HepG2 (cell line): ENCODE results near the gene CNDP1. TPM values are rescaled to one million over a fixed set of nuclear protein-coding genes. Genes with fewer than 3 reads are reported as not detected.

ENCODE experiments used
- ATM ChIP-seq: fragments of 450-650 bp; IDR thresholded peaks from 2 replicates; pipeline ENCODE4 v1.7.1; 2017; ENCODE audit warnings: mild to moderate bottlenecking, borderline replicate concordance
- HOXA5 ChIP-seq: sonication (generic); formaldehyde crosslinking; IDR thresholded peaks from 2 replicates; pipeline ENCODE4 v1.4.0; 2020; ENCODE audit warnings: missing genetic modification reagents
- KDM5B ChIP-seq: sonication (generic); formaldehyde crosslinking; IDR thresholded peaks from 2 replicates; pipeline ENCODE4 v1.4.0; 2020; ENCODE audit warnings: missing genetic modification reagents, mild to moderate bottlenecking, borderline replicate concordance
- KLF13 ChIP-seq: sonication (generic); formaldehyde crosslinking; IDR thresholded peaks from 2 replicates; pipeline ENCODE4 v1.4.0; 2020; ENCODE audit warnings: mild to moderate bottlenecking, missing genetic modification reagents
- KMT2B ChIP-seq: IDR thresholded peaks from 2 replicates; pipeline ENCODE4 v1.6.1; 2016; ENCODE audit warnings: missing genetic modification reagents, missing compliant biosample characterization
- MAF1 ChIP-seq: sonication (generic); formaldehyde crosslinking; IDR thresholded peaks from 2 replicates; pipeline ENCODE4 v1.5.0; 2020; ENCODE audit warnings: missing genetic modification reagents, borderline replicate concordance
- PAWR ChIP-seq: sonication (generic); formaldehyde crosslinking; IDR thresholded peaks from 2 replicates; pipeline ENCODE4 v1.4.0; 2020; ENCODE audit warnings: missing genetic modification reagents, mild to moderate bottlenecking, borderline replicate concordance
- RARA ChIP-seq: IDR thresholded peaks from 2 replicates; pipeline ENCODE4 v1.6.1; 2016; ENCODE audit warnings: missing genetic modification reagents, missing compliant biosample characterization
- STAG1 ChIP-seq: sonication (generic); formaldehyde crosslinking; IDR thresholded peaks from 2 replicates; pipeline ENCODE4 v1.4.0; 2020; ENCODE audit warnings: missing genetic modification reagents
- ZNF546 ChIP-seq: sonication (generic); formaldehyde crosslinking; conservative IDR thresholded peaks from 2 replicates; pipeline ENCODE4 v1.8.1; 2023; ENCODE audit warnings: mild to moderate bottlenecking, missing genetic modification reagents
- ZNF747 ChIP-seq: sonication (generic); formaldehyde crosslinking; IDR thresholded peaks from 2 replicates; pipeline ENCODE4 v1.8.1; 2023; ENCODE audit warnings: missing genetic modification reagents, mild to moderate bottlenecking, borderline replicate concordance
- polyA plus RNA-seq, 8 experiments: library from polyadenylated mRNA; depleted of rRNA in 3 of 8; stranded (reverse) in 7 of 8; unstranded in 1 of 8; fragments of >200 nt; fragmentation: Illumina TruSeq in 4 of 8; extraction: Trizol in 4 of 8; gene quantifications; 2 replicates each; pipeline versions ENCODE4 v1.2.1 to v1.2.3, GENCODE V29; 2011 to 2016; ENCODE audit warnings: low read depth in 4 of 8, missing spikeins in 1 of 8, mixed read lengths in 1 of 8; ENCODE audit not compliant: insufficient read depth in 1 of 8
- total RNA-seq, 5 experiments: library from RNA; depleted of rRNA; stranded (reverse); fragments of >200 nt; fragmentation: Illumina TruSeq; extraction: Trizol; gene quantifications; 2 replicates each; pipeline ENCODE4 v1.2.3, GENCODE V29; 2016; ENCODE audit warnings: low read depth in 1 of 5
- TF ChIP-seq, protein P1 (sequence below): sonication (generic); formaldehyde crosslinking; IDR thresholded peaks from 2 replicates; pipeline ENCODE4 v1.8.1; 2022; ENCODE audit warnings: mild to moderate bottlenecking, missing genetic modification reagents
- TF ChIP-seq, protein P2 (sequence below): sonication (generic); formaldehyde crosslinking; conservative IDR thresholded peaks from 2 replicates; pipeline ENCODE4 v1.8.0; 2022; ENCODE audit warnings: missing genetic modification reagents
- TF ChIP-seq, protein P3 (sequence below): sonication (generic); formaldehyde crosslinking; IDR thresholded peaks from 2 replicates; pipeline ENCODE4 v1.9.0; 2021; ENCODE audit warnings: mild to moderate bottlenecking, missing genetic modification reagents
- TF ChIP-seq, protein P4 (sequence below): sonication (generic); formaldehyde crosslinking; IDR thresholded peaks from 2 replicates; pipeline ENCODE4 v1.5.0; 2020; ENCODE audit warnings: missing genetic modification reagents
- TF ChIP-seq, protein P5 (sequence below): sonication (generic); formaldehyde crosslinking; IDR thresholded peaks from 2 replicates; pipeline ENCODE4 v1.8.0; 2023; ENCODE audit warnings: mild to moderate bottlenecking, missing genetic modification reagents

Gene CNDP1
- total and polyA plus RNA-seq, 2 of the 13 experiments (the other 11 are each of a cell fraction or from before 2014, with no cell fraction given): 0.01 TPM; not detected in 1

DNA sequence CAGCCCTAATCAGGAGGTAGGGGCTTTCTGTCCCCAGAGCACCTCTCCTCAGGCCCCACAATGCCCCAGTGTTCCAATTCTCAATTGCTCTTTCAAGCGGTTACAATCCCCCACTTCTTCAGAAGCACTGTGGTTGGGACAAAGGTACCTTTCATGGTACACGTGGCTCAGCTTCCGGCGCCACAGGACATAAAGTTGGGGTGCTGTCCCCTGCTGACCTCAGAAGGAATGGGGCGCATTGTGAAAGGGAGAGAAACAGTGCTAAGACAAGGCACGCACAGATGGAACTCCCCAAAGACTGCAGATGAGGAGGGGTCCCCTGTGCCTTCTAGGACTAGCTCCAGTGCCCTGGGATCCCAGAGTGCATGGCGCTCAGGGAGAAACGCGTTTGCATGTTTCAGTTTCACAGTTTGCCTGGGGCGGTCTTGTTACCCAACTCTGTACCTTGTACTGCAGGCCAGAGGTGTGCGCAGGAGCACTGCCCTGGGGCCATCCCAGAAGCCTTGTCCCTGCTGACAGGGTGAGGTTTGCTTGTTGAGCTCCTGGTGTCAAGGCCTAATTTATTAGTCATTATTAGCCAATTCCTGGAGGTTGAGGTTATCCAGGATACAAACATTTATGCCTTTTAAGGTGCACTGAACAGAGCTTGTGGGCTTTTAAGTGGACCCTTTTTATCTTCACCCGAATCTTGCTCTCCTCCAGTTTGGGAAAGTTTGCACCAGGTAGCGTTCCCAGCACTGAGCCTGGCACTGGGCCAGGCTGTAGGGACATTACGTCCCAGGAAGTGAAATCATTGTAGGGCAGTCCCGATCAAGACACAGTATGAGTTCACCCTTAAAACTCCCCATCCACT is 7.6 kb downstream of the CNDP1 start (continued):
- TF ChIP-seq HOXA5 (peak; percentile 60; the same call in 1 of the 2 replicates), ZNF747 (CRISPR knock-in tag) (peak; percentile 87), KLF13 (CRISPR knock-in tag) (no peak), KDM5B (CRISPR knock-in tag) (peak; percentile 48; the same call in 1 of the 2 replicates), ZNF546 (no peak), RARA (CRISPR knock-in tag) (peak; percentile 90), KMT2B (0 out of 2 replicates have a peak, but pooled peaks have one; percentile 21), ATM (no peak), MAF1 (CRISPR knock-in tag) (no peak), PAWR (CRISPR knock-in tag) (no peak), STAG1 (0 out of 2 replicates have a peak, but pooled peaks have one; percentile 4)
- TF ChIP-seq, protein P1, sequence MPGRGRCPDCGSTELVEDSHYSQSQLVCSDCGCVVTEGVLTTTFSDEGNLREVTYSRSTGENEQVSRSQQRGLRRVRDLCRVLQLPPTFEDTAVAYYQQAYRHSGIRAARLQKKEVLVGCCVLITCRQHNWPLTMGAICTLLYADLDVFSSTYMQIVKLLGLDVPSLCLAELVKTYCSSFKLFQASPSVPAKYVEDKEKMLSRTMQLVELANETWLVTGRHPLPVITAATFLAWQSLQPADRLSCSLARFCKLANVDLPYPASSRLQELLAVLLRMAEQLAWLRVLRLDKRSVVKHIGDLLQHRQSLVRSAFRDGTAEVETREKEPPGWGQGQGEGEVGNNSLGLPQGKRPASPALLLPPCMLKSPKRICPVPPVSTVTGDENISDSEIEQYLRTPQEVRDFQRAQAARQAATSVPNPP (CRISPR knock-in tag): no peak
- TF ChIP-seq, protein P2, sequence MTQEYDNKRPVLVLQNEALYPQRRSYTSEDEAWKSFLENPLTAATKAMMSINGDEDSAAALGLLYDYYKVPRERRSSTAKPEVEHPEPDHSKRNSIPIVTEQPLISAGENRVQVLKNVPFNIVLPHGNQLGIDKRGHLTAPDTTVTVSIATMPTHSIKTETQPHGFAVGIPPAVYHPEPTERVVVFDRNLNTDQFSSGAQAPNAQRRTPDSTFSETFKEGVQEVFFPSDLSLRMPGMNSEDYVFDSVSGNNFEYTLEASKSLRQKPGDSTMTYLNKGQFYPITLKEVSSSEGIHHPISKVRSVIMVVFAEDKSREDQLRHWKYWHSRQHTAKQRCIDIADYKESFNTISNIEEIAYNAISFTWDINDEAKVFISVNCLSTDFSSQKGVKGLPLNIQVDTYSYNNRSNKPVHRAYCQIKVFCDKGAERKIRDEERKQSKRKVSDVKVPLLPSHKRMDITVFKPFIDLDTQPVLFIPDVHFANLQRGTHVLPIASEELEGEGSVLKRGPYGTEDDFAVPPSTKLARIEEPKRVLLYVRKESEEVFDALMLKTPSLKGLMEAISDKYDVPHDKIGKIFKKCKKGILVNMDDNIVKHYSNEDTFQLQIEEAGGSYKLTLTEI (CRISPR knock-in tag): no peak
- TF ChIP-seq, protein P3, sequence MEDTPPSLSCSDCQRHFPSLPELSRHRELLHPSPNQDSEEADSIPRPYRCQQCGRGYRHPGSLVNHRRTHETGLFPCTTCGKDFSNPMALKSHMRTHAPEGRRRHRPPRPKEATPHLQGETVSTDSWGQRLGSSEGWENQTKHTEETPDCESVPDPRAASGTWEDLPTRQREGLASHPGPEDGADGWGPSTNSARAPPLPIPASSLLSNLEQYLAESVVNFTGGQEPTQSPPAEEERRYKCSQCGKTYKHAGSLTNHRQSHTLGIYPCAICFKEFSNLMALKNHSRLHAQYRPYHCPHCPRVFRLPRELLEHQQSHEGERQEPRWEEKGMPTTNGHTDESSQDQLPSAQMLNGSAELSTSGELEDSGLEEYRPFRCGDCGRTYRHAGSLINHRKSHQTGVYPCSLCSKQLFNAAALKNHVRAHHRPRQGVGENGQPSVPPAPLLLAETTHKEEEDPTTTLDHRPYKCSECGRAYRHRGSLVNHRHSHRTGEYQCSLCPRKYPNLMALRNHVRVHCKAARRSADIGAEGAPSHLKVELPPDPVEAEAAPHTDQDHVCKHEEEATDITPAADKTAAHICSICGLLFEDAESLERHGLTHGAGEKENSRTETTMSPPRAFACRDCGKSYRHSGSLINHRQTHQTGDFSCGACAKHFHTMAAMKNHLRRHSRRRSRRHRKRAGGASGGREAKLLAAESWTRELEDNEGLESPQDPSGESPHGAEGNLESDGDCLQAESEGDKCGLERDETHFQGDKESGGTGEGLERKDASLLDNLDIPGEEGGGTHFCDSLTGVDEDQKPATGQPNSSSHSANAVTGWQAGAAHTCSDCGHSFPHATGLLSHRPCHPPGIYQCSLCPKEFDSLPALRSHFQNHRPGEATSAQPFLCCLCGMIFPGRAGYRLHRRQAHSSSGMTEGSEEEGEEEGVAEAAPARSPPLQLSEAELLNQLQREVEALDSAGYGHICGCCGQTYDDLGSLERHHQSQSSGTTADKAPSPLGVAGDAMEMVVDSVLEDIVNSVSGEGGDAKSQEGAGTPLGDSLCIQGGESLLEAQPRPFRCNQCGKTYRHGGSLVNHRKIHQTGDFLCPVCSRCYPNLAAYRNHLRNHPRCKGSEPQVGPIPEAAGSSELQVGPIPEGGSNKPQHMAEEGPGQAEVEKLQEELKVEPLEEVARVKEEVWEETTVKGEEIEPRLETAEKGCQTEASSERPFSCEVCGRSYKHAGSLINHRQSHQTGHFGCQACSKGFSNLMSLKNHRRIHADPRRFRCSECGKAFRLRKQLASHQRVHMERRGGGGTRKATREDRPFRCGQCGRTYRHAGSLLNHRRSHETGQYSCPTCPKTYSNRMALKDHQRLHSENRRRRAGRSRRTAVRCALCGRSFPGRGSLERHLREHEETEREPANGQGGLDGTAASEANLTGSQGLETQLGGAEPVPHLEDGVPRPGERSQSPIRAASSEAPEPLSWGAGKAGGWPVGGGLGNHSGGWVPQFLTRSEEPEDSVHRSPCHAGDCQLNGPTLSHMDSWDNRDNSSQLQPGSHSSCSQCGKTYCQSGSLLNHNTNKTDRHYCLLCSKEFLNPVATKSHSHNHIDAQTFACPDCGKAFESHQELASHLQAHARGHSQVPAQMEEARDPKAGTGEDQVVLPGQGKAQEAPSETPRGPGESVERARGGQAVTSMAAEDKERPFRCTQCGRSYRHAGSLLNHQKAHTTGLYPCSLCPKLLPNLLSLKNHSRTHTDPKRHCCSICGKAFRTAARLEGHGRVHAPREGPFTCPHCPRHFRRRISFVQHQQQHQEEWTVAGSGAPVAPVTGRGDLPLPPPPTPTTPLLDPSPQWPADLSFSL: no peak
- TF ChIP-seq, protein P4, sequence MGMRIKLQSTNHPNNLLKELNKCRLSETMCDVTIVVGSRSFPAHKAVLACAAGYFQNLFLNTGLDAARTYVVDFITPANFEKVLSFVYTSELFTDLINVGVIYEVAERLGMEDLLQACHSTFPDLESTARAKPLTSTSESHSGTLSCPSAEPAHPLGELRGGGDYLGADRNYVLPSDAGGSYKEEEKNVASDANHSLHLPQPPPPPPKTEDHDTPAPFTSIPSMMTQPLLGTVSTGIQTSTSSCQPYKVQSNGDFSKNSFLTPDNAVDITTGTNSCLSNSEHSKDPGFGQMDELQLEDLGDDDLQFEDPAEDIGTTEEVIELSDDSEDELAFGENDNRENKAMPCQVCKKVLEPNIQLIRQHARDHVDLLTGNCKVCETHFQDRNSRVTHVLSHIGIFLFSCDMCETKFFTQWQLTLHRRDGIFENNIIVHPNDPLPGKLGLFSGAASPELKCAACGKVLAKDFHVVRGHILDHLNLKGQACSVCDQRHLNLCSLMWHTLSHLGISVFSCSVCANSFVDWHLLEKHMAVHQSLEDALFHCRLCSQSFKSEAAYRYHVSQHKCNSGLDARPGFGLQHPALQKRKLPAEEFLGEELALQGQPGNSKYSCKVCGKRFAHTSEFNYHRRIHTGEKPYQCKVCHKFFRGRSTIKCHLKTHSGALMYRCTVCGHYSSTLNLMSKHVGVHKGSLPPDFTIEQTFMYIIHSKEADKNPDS: no peak
- TF ChIP-seq, protein P5, sequence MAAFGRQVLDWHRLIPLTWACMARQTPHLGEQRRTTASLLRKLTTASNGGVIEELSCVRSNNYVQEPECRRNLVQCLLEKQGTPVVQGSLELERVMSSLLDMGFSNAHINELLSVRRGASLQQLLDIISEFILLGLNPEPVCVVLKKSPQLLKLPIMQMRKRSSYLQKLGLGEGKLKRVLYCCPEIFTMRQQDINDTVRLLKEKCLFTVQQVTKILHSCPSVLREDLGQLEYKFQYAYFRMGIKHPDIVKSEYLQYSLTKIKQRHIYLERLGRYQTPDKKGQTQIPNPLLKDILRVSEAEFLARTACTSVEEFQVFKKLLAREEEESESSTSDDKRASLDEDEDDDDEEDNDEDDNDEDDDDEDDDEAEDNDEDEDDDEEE (CRISPR knock-in tag): no peak
